H9 (cell line): ENCODE data around the gene UMAD1. TPM values are rescaled to one million over a fixed set of nuclear protein-coding genes. Genes with fewer than 3 reads are reported as not detected.

ENCODE experiments used
- DNase-seq: peaks from one replicate; pipeline ENCODE4 v3.0.0-alpha.2; 2017
- H2AFZ ChIP-seq: one replicate; pipeline ENCODE4 v1.6.1; 2013; ENCODE audit warnings: mild to moderate bottlenecking, low read length, control low read depth, moderate library complexity
- H2AK5ac ChIP-seq: 2 replicates; pipeline ENCODE4 v1.6.1; 2013; ENCODE audit warnings: low read length, control low read depth, mixed read lengths; ENCODE audit not compliant: insufficient read length
- H2BK120ac ChIP-seq: one replicate; pipeline ENCODE4 v1.6.1; 2013; ENCODE audit warnings: low read depth, mild to moderate bottlenecking, low read length, control low read depth, inconsistent platforms; ENCODE audit not compliant: poor library complexity, severe bottlenecking
- H2BK12ac ChIP-seq: 2 replicates; pipeline ENCODE4 v1.6.1; 2013; ENCODE audit warnings: low read length, control low read depth, mixed read lengths, low read depth; ENCODE audit not compliant: insufficient read length
- H2BK15ac ChIP-seq: 2 replicates; pipeline ENCODE4 v1.6.1; 2013; ENCODE audit warnings: low read depth, low read length, control low read depth
- H2BK20ac ChIP-seq: one replicate; pipeline ENCODE4 v1.6.1; 2013; ENCODE audit warnings: low read depth, mild to moderate bottlenecking, low read length, control low read depth, inconsistent platforms; ENCODE audit not compliant: poor library complexity, severe bottlenecking
- H2BK5ac ChIP-seq: 2 replicates; pipeline ENCODE4 v1.6.1; 2013; ENCODE audit warnings: low read length, control low read depth, mixed read lengths; ENCODE audit not compliant: insufficient read length
- H3K14ac ChIP-seq: 2 replicates; pipeline ENCODE4 v1.6.1; 2013; ENCODE audit warnings: low read length, control low read depth; ENCODE audit not compliant: insufficient read depth
- H3K18ac ChIP-seq: 2 replicates; pipeline ENCODE4 v1.6.1; 2013; ENCODE audit warnings: low read depth, mild to moderate bottlenecking, mixed read lengths, low read length, control low read depth; ENCODE audit not compliant: insufficient read length
- H3K23ac ChIP-seq: 2 replicates; pipeline ENCODE4 v1.6.1; 2013; ENCODE audit warnings: low read length, control low read depth, mixed read lengths, low read depth; ENCODE audit not compliant: insufficient read length
- H3K23me2 ChIP-seq: 2 replicates; pipeline ENCODE4 v1.6.1; 2013; ENCODE audit warnings: low read depth, mild to moderate bottlenecking, mixed read lengths, low read length, control low read depth; ENCODE audit not compliant: insufficient read length, poor library complexity, severe bottlenecking
- H3K27ac ChIP-seq: 2 replicates; pipeline ENCODE4 v1.5.1; 2013; ENCODE audit warnings: low read length, control low read depth, mixed read lengths, low read depth; ENCODE audit not compliant: insufficient read length
- H3K27me3 ChIP-seq: 2 replicates; pipeline ENCODE4 v1.6.1; 2013; ENCODE audit warnings: low read length, control low read depth, inconsistent platforms; ENCODE audit not compliant: insufficient read depth
- H3K4ac ChIP-seq: 2 replicates; pipeline ENCODE4 v1.6.1; 2013; ENCODE audit warnings: low read depth, mild to moderate bottlenecking, control low read depth, inconsistent platforms, low read length, moderate library complexity
- H3K4me1 ChIP-seq: 2 replicates; pipeline ENCODE4 v1.6.1; 2013; ENCODE audit warnings: low read length, control low read depth, inconsistent platforms; ENCODE audit not compliant: insufficient read depth
- H3K4me2 ChIP-seq: 2 replicates; pipeline ENCODE4 v1.6.1; 2013; ENCODE audit warnings: low read length, control low read depth, mixed read lengths; ENCODE audit not compliant: insufficient read length, insufficient read depth
- H3K56ac ChIP-seq: 2 replicates; pipeline ENCODE4 v1.6.1; 2013; ENCODE audit warnings: low read depth, mild to moderate bottlenecking, mixed read lengths, low read length, control low read depth; ENCODE audit not compliant: insufficient read length
- H3K79me1 ChIP-seq: 2 replicates; pipeline ENCODE4 v1.6.1; 2013; ENCODE audit warnings: low read depth, mild to moderate bottlenecking, moderate library complexity, low read length, control low read depth, inconsistent platforms; ENCODE audit not compliant: insufficient read depth, poor library complexity, severe bottlenecking
- H3K79me2 ChIP-seq: 2 replicates; pipeline ENCODE4 v1.6.1; 2013; ENCODE audit warnings: low read length, control low read depth, inconsistent platforms; ENCODE audit not compliant: insufficient read depth
- H3K9ac ChIP-seq: 2 replicates; pipeline ENCODE4 v1.6.1; 2013; ENCODE audit warnings: low read length, control low read depth, mixed read lengths; ENCODE audit not compliant: insufficient read length; ENCODE audit errors: extremely low read depth
- H3K9me3 ChIP-seq: one replicate; pipeline ENCODE4 v1.6.1; 2013; ENCODE audit warnings: low read depth, low read length, inconsistent platforms; ENCODE audit not compliant: control insufficient read depth
- H3T11ph ChIP-seq: one replicate; pipeline ENCODE4 v1.6.1; 2013; ENCODE audit warnings: mild to moderate bottlenecking, low read length, control low read depth, inconsistent platforms
- H4K20me1 ChIP-seq: one replicate; pipeline ENCODE4 v1.6.1; 2013; ENCODE audit not compliant: control insufficient read depth, insufficient read length, insufficient read depth
- H4K5ac ChIP-seq: 2 replicates; pipeline ENCODE4 v1.6.1; 2013; ENCODE audit warnings: low read depth, mild to moderate bottlenecking, mixed read lengths, low read length, control low read depth; ENCODE audit not compliant: insufficient read length
- H4K8ac ChIP-seq: replicated peaks from 2 replicates; pipeline ENCODE4 v1.6.1; 2013; ENCODE audit warnings: low read length, control low read depth, mixed read lengths, low read depth; ENCODE audit not compliant: insufficient read length
- H4K91ac ChIP-seq: 2 replicates; pipeline ENCODE4 v1.6.1; 2013; ENCODE audit warnings: low read depth, mild to moderate bottlenecking, moderate library complexity, mixed read lengths, low read length, control low read depth; ENCODE audit not compliant: insufficient read length
- H3K27ac Mint-ChIP-seq, 3 experiments: 2 replicates in 2 of 3; 3 replicates in 1 of 3; pipeline ENCODE4 v1.8.0; 2020 to 2021; ENCODE audit warnings: mixed read lengths in 3 of 3, mild to moderate bottlenecking in 1 of 3, moderate library complexity in 1 of 3
- H3K27me3 Mint-ChIP-seq: 2 replicates; pipeline ENCODE4 v1.8.0; 2021; ENCODE audit warnings: low read depth, mild to moderate bottlenecking, moderate library complexity, mixed read lengths
- H3K36me3 Mint-ChIP-seq, 3 experiments: 2 replicates in 2 of 3; 3 replicates in 1 of 3; pipeline ENCODE4 v1.8.0; 2020 to 2021; ENCODE audit warnings: low read depth in 3 of 3, mixed read lengths in 3 of 3; ENCODE audit not compliant: insufficient read depth in 1 of 3
- H3K4me1 Mint-ChIP-seq, 2 experiments: 2 replicates each; pipeline ENCODE4 v1.8.0; 2020; ENCODE audit warnings: mixed read lengths in 2 of 2
- H3K4me3 Mint-ChIP-seq, 2 experiments: 2 replicates in 1 of 2; 3 replicates in 1 of 2; pipeline ENCODE4 v1.8.0; 2020 to 2021; ENCODE audit warnings: mild to moderate bottlenecking in 2 of 2, mixed read lengths in 2 of 2, moderate library complexity in 1 of 2
- H3K9me3 Mint-ChIP-seq, 2 experiments: 2 replicates in 1 of 2; 3 replicates in 1 of 2; pipeline ENCODE4 v1.8.0; 2020; ENCODE audit warnings: mild to moderate bottlenecking in 2 of 2, mixed read lengths in 2 of 2, moderate library complexity in 1 of 2
- CTCF ChIP-seq: fragments of 200-600 bp; sonication (generic); conservative IDR thresholded peaks from 3 replicates; pipeline ENCODE4 v1.8.0; 2021; ENCODE audit warnings: antibody characterized with exemption, mild to moderate bottlenecking
- WGBS: extraction: QIAGEN DNeasy Blood & Tissue Kit; methylation state at CpG from one replicate; pipeline ENCODE4 v1.1.7; 2013; ENCODE audit warnings: missing lambda C conversion rate, low lambda C conversion rate, mixed read lengths; ENCODE audit not compliant: insufficient read length; ENCODE audit errors: extremely low coverage; 5-methylcytosine and 5-hydroxymethylcytosine counted together
- total RNA-seq: library from RNA; stranded (reverse); gene quantifications from 2 replicates; pipeline ENCODE4 v1.2.1, GENCODE V29; 2021

The UMAD1 gene
- total RNA-seq, 1 experiment from 2014 or later = 8.9 TPM

- Histone ChIP-seq H2BK120ac (no peak overlapping the region), H2BK15ac (no peak overlapping the region), H3K27me3 (no peaks in the 10 kb centered on the region), H3T11ph (no peak overlapping the region), H3K79me2 (no peaks in the 10 kb centered on the region), H3K18ac (no peak overlapping the region), H2AFZ (no peak overlapping the region), H2AK5ac (no peak overlapping the region), H3K9me3 (no peaks in the 10 kb centered on the region), H4K91ac (no peak overlapping the region), H2BK20ac (no peak overlapping the region), H4K20me1 (no peaks in the 10 kb centered on the region), H3K56ac (no peak overlapping the region), H3K79me1 (no peaks in the 10 kb centered on the region), H3K27ac (no peak overlapping the region), H4K5ac (no peak overlapping the region), H2BK5ac (no peak overlapping the region), H3K14ac (no peak overlapping the region), H3K4ac (no peak overlapping the region), H3K23me2 (no peaks in the 10 kb centered on the region), H3K4me2 (no peak overlapping the region), H3K9ac (no peak overlapping the region), H2BK12ac (no peak overlapping the region), H4K8ac (no peak overlapping the region), H3K23ac (no peak overlapping the region), H3K4me1 (peaks cover 7% of the 10 kb centered on the region)
- H3K4me1 Mint-ChIP-seq = peaks cover 55 to 68% of the 10 kb centered on the region in 2 experiments
- peak overlapping the region in 1 of 3 experiments; percentile 39; a peak in 2 of 7 replicates for H3K27ac Mint-ChIP-seq
- WGBS = no CpG with 5 or more reads among the region's 3 CpGs
- no peaks in the 10 kb centered on the region for H3K36me3 Mint-ChIP-seq
- no peaks in the 10 kb centered on the region for H3K9me3 Mint-ChIP-seq
- H3K27me3 Mint-ChIP-seq = no peaks in the 10 kb centered on the region
- H3K4me3 Mint-ChIP-seq = no peak overlapping the region
- no peak for TF ChIP-seq CTCF
- DNase-seq = no peak
Measured at GRCh38 chr7:7920481-7920880, 279.9 kb downstream of the UMAD1 start.
